Ovary (tissue), 3 donors: ENCODE measurements around the gene TSFM.

ENCODE experiments used
- CTCF ChIP-seq, 3 donors: fragments of 450-650 bp in 2 of 3; fragments of 200-600 bp in 1 of 3; IDR thresholded peaks; one replicate each; pipeline versions ENCODE4 v1.5.1 to v1.8.0; 2016 to 2022; ENCODE audit warnings: antibody characterized with exemption in 3 of 3, mild to moderate bottlenecking in 1 of 3
- EP300 ChIP-seq: sonication (generic); formaldehyde crosslinking; IDR thresholded peaks from one replicate; pipeline ENCODE4 v1.6.1; 2017; ENCODE audit warnings: antibody characterized with exemption
- POLR2A ChIP-seq: fragments of 450-650 bp; IDR thresholded peaks from one replicate; pipeline ENCODE4 v1.6.1; 2017; ENCODE audit warnings: antibody characterized with exemption, mild to moderate bottlenecking, moderate library complexity
- donor health status: DM: no; HTN: no; CAD: no.

DNA sequence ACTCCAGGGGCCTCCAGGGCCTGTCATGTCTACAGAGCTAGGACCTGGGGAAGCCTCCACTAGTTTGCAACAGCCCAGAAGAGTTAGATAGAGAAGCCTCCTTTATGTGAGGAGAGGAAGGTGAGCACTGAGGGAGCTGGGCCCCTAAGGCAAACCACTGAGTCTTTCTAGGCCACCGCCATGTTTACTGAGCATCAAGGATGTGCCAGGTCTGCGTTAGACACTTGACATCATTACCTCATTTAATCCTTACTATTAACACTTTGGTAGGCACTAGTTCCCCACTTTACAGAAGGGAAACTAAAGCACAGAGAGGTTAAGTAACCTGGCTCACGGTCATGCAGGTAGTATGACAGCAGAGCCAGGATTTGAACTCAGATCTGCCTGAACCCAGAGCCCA lies 51.1 kb downstream of the TSFM start:
- TF ChIP-seq CTCF (IDR thresholded peaks at IDR 0.05) (no peak), POLR2A (no peak), EP300 (no peak)
